Neural crest cell (in vitro differentiated cells): ENCODE measurements around the gene AHNAK2. TPM values are rescaled to one million over a fixed set of nuclear protein-coding genes. Genes with fewer than 3 reads are reported as not detected.

ENCODE experiments used
- DNase-seq: peaks from one replicate; pipeline ENCODE4 v3.0.0; 2021; ENCODE audit warnings: low read depth, mixed read lengths, low spot score
- H3K27ac Mint-ChIP-seq: one replicate; pipeline ENCODE4 v1.8.0; 2021; ENCODE audit warnings: mild to moderate bottlenecking, mixed read lengths; ENCODE audit not compliant: unreplicated experiment
- H3K27me3 Mint-ChIP-seq: 2 replicates; pipeline ENCODE4 v1.8.0; 2021; ENCODE audit warnings: low read depth, mild to moderate bottlenecking, mixed read lengths
- H3K36me3 Mint-ChIP-seq: 2 replicates; pipeline ENCODE4 v1.8.0; 2021; ENCODE audit warnings: low read depth, mild to moderate bottlenecking, mixed read lengths
- H3K4me1 Mint-ChIP-seq: 2 replicates; pipeline ENCODE4 v1.8.0; 2021; ENCODE audit warnings: mixed read lengths
- H3K4me3 Mint-ChIP-seq: one replicate; pipeline ENCODE4 v1.8.0; 2021; ENCODE audit warnings: mild to moderate bottlenecking, mixed read lengths
- H3K9me3 Mint-ChIP-seq: 2 replicates; pipeline ENCODE4 v1.8.0; 2021; ENCODE audit warnings: mixed read lengths
- total RNA-seq: library from RNA; stranded (reverse); gene quantifications from 2 replicates; pipeline ENCODE4 v1.2.1, GENCODE V29; 2021
- TF ChIP-seq, protein P1 (sequence below): fragments of 200-600 bp; sonication (generic); conservative IDR thresholded peaks from 2 replicates; pipeline ENCODE4 v1.5.0; 2021; ENCODE audit warnings: antibody characterized with exemption, mild to moderate bottlenecking

AHNAK2 gene
- total RNA-seq, 1 donor from 2014 or later: 1.4 TPM

DNA sequence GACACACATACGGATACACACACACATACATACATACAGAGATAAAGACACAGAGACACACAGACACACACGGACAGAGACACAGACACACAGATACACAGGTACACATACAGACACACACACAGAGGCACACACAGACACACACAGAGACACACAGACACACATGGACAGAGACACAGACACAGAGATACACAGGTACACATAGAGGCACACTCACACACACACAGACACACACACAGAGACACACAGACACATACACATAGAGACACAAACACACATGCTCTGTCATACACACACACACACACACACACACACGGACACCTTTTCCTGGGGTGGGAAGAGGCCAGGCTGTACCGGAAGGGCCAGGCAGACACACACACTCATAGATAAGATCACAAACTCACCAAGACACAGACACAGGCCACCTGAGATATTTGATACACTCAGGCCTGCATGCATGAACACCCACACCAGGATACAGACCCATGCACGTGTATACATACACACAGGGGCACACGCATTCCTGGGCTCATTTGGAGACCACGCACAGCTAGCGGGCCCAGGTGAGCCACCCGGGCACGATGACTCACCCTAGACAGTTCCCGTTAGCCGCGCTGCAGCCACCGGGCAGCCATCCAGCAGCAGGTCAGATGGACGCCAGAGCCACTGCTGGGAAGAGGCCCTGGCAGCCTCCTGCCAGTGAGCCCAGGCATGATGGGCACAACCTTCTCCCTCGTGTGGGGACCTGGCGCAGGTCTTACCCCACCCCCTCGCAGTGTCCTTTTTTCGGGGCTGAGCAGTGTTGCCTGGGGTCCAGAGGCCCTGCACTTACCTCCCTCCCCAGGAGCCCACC lies 1.8 kb upstream of the AHNAK2 start:
- TF ChIP-seq, protein P1, sequence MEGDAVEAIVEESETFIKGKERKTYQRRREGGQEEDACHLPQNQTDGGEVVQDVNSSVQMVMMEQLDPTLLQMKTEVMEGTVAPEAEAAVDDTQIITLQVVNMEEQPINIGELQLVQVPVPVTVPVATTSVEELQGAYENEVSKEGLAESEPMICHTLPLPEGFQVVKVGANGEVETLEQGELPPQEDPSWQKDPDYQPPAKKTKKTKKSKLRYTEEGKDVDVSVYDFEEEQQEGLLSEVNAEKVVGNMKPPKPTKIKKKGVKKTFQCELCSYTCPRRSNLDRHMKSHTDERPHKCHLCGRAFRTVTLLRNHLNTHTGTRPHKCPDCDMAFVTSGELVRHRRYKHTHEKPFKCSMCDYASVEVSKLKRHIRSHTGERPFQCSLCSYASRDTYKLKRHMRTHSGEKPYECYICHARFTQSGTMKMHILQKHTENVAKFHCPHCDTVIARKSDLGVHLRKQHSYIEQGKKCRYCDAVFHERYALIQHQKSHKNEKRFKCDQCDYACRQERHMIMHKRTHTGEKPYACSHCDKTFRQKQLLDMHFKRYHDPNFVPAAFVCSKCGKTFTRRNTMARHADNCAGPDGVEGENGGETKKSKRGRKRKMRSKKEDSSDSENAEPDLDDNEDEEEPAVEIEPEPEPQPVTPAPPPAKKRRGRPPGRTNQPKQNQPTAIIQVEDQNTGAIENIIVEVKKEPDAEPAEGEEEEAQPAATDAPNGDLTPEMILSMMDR: no peak
- Mint-ChIP-seq H3K4me3 (peak overlapping the region; percentile 5), H3K27me3 (peaks cover 34% of the 10 kb centered on the region), H3K9me3 (no peaks in the 10 kb centered on the region), H3K4me1 (peaks cover 11% of the 10 kb centered on the region), H3K36me3 (no peaks in the 10 kb centered on the region), H3K27ac (no peak overlapping the region)
- DNase-seq: no peak

DNA sequence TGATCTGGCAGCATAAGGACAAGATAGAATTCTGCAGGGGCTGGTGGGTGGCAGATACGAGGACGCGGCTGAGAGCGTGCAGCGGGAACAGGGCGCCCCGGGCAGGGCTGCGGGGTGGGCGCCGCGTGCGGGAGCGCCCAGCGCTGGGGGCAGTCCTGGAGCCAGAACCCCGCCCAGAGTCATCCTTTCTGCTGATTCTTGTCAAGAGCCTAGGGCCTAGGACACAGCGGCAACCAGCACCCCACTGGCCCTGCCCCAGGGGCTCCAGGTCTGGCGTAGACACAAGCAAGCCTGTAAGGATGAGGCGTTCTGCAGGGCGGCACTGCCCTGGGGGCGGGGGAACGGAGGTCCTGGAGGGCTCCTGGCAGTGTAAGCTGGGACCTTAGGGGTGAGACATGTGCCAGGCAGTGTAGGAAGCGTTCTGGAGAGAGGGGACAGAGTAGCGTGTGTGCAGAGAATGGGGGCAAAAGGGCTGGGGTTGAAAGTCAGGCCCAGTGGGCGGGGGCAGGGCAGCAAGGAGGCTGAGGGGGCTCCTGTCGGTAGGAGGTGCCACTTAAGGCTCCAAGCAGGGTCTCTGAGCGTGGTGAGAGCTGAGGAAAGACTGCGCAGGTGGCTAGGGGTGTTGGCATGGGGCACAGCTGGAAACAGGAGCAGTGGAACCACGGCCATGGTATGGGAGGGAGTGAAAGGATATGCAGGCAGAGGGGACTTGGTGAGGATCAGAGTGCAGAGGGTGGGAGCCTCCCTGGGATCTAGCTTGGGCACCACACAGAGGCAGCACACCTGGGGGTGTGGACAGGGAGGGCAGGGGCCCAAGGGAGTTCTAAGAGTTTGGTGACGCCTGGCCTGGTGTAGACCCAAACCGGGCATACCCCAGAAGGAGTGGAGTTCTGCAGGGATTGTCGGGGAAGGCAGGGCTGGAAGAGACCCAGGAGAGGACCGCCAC lies 845 bp upstream of the AHNAK2 start:
- Mint-ChIP-seq H3K36me3 (no peaks in the 10 kb centered on the region), H3K27ac (no peak overlapping the region), H3K4me3 (peak overlapping the region; percentile 72), H3K27me3 (peaks cover 38% of the 10 kb centered on the region), H3K9me3 (no peaks in the 10 kb centered on the region), H3K4me1 (peaks cover 11% of the 10 kb centered on the region)
- TF ChIP-seq, protein P1: no peak
- no peak for DNase-seq

DNA sequence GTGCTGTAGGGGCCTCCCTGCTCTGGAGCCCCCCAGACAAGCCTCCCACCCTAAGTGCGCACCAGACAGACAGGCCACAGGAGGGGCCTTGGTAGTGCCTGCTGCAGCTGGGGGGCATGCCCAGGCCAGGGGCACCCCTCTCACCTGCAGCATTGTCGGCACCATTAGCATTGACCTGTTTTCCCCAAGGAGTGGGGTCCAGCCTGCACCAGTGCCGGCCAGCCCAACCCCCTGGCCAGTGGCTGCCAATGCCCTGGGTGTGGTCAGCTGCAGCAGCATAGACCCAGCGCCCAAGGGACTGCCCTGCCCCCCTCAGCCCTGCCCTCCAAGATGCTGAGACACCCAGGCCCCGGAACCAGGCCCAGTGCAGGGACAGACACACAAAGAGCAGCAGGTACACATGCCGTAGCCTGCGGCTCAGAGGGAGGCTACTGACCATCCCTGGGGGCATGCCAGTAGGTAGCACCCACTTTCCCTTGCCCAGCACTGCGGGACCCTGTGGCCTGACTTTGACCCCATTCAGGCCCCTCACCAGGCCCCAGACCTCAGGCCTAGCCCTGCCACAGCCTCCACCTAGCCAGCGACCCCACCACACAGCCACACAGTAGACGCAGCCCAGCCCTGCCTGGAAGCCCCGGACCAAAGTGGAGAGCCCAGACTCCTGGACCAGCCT lies 1.0 kb downstream of the AHNAK2 start:
- Mint-ChIP-seq H3K9me3 (no peaks in the 10 kb centered on the region), H3K4me1 (peaks cover 11% of the 10 kb centered on the region), H3K27me3 (peaks cover 38% of the 10 kb centered on the region), H3K27ac (no peak overlapping the region), H3K4me3 (peak overlapping the region; percentile 83), H3K36me3 (no peaks in the 10 kb centered on the region)
- TF ChIP-seq, protein P1: no peak
- DNase-seq: no peak

DNA sequence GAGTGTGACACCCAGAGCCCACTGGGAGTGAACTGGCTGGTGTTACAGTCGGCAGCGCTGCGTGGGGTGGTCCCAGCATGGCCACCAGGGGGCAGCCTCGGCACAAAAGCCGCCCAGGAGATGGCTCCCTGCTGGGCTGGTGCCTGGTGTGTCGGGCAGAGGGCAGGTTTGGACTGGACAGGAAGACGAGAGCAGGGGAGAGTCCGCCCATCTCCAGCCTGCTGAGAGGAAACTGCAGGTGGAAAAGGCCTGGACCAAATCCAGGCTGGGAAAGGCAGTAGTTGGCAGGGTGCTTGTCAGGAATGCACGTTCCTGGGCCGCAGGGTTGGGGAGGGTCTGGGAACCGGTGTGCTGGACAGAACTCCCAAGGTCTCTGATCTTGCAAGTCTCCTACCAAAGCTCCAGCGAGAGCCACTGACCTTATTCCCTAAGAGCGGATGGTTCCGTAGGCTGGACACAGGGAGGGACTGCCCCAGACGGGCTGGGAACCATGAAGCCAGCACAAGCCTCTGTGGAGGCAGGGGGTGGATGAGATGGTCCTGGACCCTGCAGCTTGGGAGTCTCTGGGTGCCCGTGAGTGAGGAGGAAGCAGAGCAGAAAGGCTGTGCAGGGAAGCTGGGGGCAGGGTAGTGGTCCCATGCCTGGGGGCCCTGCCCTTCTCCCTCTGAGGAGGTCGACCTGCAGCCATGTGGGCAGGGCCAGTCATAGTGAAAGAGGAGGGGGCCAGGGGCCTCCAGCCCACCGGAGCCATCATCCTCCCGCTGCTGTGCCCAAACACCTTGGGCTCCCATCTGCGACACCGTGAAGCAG lies 1.8 kb downstream of the AHNAK2 start:
- Mint-ChIP-seq H3K36me3 (no peaks in the 10 kb centered on the region), H3K27me3 (peaks cover 38% of the 10 kb centered on the region), H3K4me1 (peaks cover 11% of the 10 kb centered on the region), H3K9me3 (no peaks in the 10 kb centered on the region), H3K27ac (no peak overlapping the region), H3K4me3 (peak overlapping the region; percentile 72)
- peak; percentile 85 for DNase-seq
- TF ChIP-seq, protein P1: peak; percentile 94
